Trophoblast cell (in vitro differentiated cells and primary cell): ENCODE results near the gene PRR12.

Experiments used
- DNase-seq, 2 donors: peaks; one replicate each; pipeline ENCODE4 v3.0.0-alpha.2; 2016
- H2AFZ ChIP-seq: 2 replicates; pipeline ENCODE4 v1.6.1; 2013; ENCODE audit warnings: low read length, moderate library complexity, mild to moderate bottlenecking; ENCODE audit not compliant: insufficient read depth, poor library complexity
- H2AK5ac ChIP-seq: 2 replicates; pipeline ENCODE4 v1.6.1; 2013; ENCODE audit warnings: mild to moderate bottlenecking, low read length
- H2BK120ac ChIP-seq: 2 replicates; pipeline ENCODE4 v1.6.1; 2013; ENCODE audit warnings: low read length, mild to moderate bottlenecking, moderate library complexity; ENCODE audit not compliant: insufficient read depth, poor library complexity
- H2BK12ac ChIP-seq: 2 replicates; pipeline ENCODE4 v1.6.1; 2013; ENCODE audit warnings: mild to moderate bottlenecking, low read length, moderate library complexity
- H2BK5ac ChIP-seq: 2 replicates; pipeline ENCODE4 v1.6.1; 2013; ENCODE audit warnings: low read length, low read depth, moderate library complexity, mild to moderate bottlenecking; ENCODE audit not compliant: poor library complexity
- H3K14ac ChIP-seq: 2 replicates; pipeline ENCODE4 v1.6.1; 2013; ENCODE audit warnings: mild to moderate bottlenecking, low read length
- H3K18ac ChIP-seq: 2 replicates; pipeline ENCODE4 v1.6.1; 2013; ENCODE audit warnings: mild to moderate bottlenecking, low read length
- H3K23ac ChIP-seq: 2 replicates; pipeline ENCODE4 v1.6.1; 2013; ENCODE audit warnings: low read length
- H3K27ac ChIP-seq: 2 replicates; pipeline ENCODE4 v1.5.1; 2013; ENCODE audit warnings: low read depth, mild to moderate bottlenecking, inconsistent platforms, low read length, moderate library complexity
- H3K27me3 ChIP-seq: 2 replicates; pipeline ENCODE4 v1.6.1; 2013; ENCODE audit warnings: inconsistent platforms, mild to moderate bottlenecking, low read length, moderate library complexity; ENCODE audit not compliant: insufficient read depth
- H3K36me3 ChIP-seq, 2 experiments: 1 replicate in 1 of 2; 2 replicates in 1 of 2; pipeline ENCODE4 v1.6.1; 2013; ENCODE audit warnings: low read length in 2 of 2, mild to moderate bottlenecking in 2 of 2, moderate library complexity in 1 of 2; ENCODE audit not compliant: insufficient read depth in 2 of 2, control insufficient read depth in 1 of 2
- H3K4ac ChIP-seq: 2 replicates; pipeline ENCODE4 v1.6.1; 2013; ENCODE audit warnings: low read depth, mild to moderate bottlenecking, low read length, moderate library complexity
- H3K4me1 ChIP-seq, 2 experiments: 1 replicate in 1 of 2; 2 replicates in 1 of 2; pipeline ENCODE4 v1.6.1; 2013; ENCODE audit warnings: low read length in 2 of 2, mild to moderate bottlenecking in 2 of 2, moderate library complexity in 1 of 2; ENCODE audit not compliant: insufficient read depth in 2 of 2, control insufficient read depth in 1 of 2
- H3K4me2 ChIP-seq: 2 replicates; pipeline ENCODE4 v1.6.1; 2013; ENCODE audit warnings: inconsistent platforms, mild to moderate bottlenecking, low read length, moderate library complexity
- H3K4me3 ChIP-seq: 2 replicates; pipeline ENCODE4 v1.5.1; 2013; ENCODE audit warnings: mild to moderate bottlenecking, low read depth, low read length, inconsistent platforms
- H3K79me1 ChIP-seq: one replicate; pipeline ENCODE4 v1.6.1; 2013; ENCODE audit warnings: low read length
- H3K79me2 ChIP-seq: 2 replicates; pipeline ENCODE4 v1.6.1; 2013; ENCODE audit warnings: low read length, mild to moderate bottlenecking; ENCODE audit not compliant: control insufficient read depth, insufficient read depth, poor library complexity
- H3K9ac ChIP-seq: 2 replicates; pipeline ENCODE4 v1.6.1; 2013; ENCODE audit warnings: mild to moderate bottlenecking, low read length
- H3K9me3 ChIP-seq: 2 replicates; pipeline ENCODE4 v1.6.1; 2013; ENCODE audit warnings: low read depth, mild to moderate bottlenecking, control low read depth, inconsistent platforms, low read length; ENCODE audit not compliant: insufficient read depth
- H4K12ac ChIP-seq: 2 replicates; pipeline ENCODE4 v1.6.1; 2013; ENCODE audit warnings: low read depth, mild to moderate bottlenecking, low read length, moderate library complexity
- H4K8ac ChIP-seq: 2 replicates; pipeline ENCODE4 v1.6.1; 2013; ENCODE audit warnings: low read depth, mild to moderate bottlenecking, low read length, moderate library complexity
- H4K91ac ChIP-seq: one replicate; pipeline ENCODE4 v1.6.1; 2013; ENCODE audit warnings: low read depth, mild to moderate bottlenecking, low read length, moderate library complexity
- WGBS: extraction: QIAGEN DNeasy Blood & Tissue Kit; methylation state at CpG from one replicate; pipeline ENCODE4 v1.1.7; 2013; ENCODE audit warnings: missing lambda C conversion rate; ENCODE audit not compliant: insufficient read length, insufficient coverage; ENCODE audit errors: extremely low coverage; 5-methylcytosine and 5-hydroxymethylcytosine counted together

PRR12 gene

DNA sequence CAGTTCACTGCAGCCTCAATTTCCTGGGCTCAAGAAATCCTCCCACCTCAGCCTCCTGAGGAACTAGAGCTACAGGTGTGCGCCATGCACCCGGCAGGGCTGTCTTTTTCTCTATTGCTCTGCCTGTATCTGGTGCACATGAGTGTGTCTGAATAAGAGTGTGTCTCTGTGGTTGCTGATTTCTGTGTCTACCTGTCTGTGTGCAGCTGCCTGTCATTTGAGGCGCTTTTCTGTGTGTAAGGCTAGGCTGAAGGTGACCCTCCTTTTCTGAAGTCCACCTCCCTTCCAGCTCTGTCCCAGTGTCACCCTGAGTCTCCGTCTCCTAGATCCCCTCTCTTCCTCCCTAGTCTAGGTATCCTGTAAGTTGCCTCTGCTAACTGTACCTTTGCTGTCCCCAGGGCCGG lies 1.5 kb upstream of the PRR12 start:
- Histone ChIP-seq H4K8ac (peak overlapping the region; percentile 63), H4K91ac (no peak overlapping the region), H3K9me3 (no peaks in the 10 kb centered on the region), H2BK120ac (no peak overlapping the region), H3K4me3 (no peak overlapping the region), H4K12ac (peak overlapping the region; percentile 44), H2BK5ac (no peak overlapping the region), H3K18ac (no peak overlapping the region), H3K14ac (no peak overlapping the region), H3K9ac (no peak overlapping the region), H3K36me3 (peaks cover 3 to 8% of the 10 kb centered on the region in 2 experiments), H3K4me1 (peaks cover 5 to 11% of the 10 kb centered on the region in 2 experiments), H3K4ac (no peak overlapping the region), H3K79me1 (peaks cover 20% of the 10 kb centered on the region), H3K23ac (no peak overlapping the region), H3K4me2 (peak overlapping the region; percentile 1), H2AFZ (no peak overlapping the region), H3K27me3 (no peaks in the 10 kb centered on the region), H3K79me2 (peaks cover 14% of the 10 kb centered on the region), H2AK5ac (peak overlapping the region; percentile 75), H2BK12ac (peak overlapping the region; percentile 34), H3K27ac (no peak overlapping the region)
- DNase-seq = peak in 1 of 2 donors; percentile 27
- WGBS = no CpG with 5 or more reads among the region's 5 CpGs

DNA sequence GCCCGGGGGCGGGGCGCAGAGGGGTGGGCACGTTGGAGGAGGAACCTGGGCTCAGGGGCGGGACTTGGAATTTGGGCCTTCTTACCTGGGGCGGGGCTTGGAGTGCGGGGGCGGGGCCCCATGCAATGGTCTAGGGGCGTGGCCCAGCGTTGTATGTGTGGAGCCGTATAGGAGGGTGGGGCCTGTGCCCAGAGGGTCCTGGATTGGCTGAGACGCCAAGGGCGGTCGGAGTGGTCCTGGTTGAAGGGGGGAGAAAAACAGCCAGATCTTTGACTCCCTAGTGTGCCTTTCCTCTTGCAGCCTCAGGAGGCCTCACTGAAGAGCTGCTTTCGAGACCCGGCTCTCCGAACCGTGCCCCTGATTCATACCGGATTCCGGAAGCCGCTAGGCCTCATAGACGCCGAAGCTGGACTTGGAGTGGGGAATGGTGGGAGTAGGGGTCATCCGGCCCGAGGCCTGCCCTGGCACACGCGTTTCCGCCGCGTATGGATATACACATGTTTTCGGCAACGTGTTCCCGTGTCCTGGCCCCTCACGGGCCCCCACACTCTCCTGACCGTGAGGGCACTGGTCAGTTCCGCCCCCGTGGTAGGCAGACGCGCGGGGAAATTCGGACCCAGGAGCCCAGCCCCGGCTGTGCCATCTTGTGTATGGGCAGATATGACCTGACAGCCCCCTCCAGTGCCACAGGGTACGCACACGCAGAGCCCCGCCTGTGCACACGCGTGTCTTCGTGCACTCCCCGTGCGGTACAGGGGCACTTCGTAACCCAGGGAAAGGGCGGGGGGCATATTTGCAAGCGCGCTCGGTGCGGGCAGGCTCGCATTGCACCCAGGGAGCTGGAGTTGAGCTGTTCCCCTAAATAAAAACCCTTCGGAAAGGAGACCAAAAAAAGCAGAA lies 661 bp upstream of the PRR12 start:
- Histone ChIP-seq H3K23ac (no peak overlapping the region), H4K91ac (peak overlapping the region; percentile 97), H2AFZ (peak overlapping the region; percentile 73), H4K12ac (peak overlapping the region; percentile 99), H3K4me3 (peak overlapping the region; percentile 71), H3K4me1 (peaks cover 5 to 7% of the 10 kb centered on the region in 2 experiments), H2BK5ac (peak overlapping the region; percentile 91), H2BK12ac (peak overlapping the region; percentile 44), H3K4ac (peak overlapping the region; percentile 97), H2BK120ac (peak overlapping the region; percentile 88), H3K79me1 (peaks cover 20% of the 10 kb centered on the region), H3K4me2 (peak overlapping the region; percentile 88), H2AK5ac (peak overlapping the region; percentile 100), H3K27me3 (no peaks in the 10 kb centered on the region), H3K79me2 (peaks cover 14% of the 10 kb centered on the region), H3K9ac (peak overlapping the region; percentile 70), H4K8ac (peak overlapping the region; percentile 97), H3K27ac (peak overlapping the region; percentile 96), H3K14ac (peak overlapping the region; percentile 99), H3K9me3 (no peaks in the 10 kb centered on the region), H3K18ac (peak overlapping the region; percentile 99), H3K36me3 (peaks cover 10 to 15% of the 10 kb centered on the region in 2 experiments)
- peak; percentile 96 for DNase-seq
- WGBS = no CpG with 5 or more reads among the region's 58 CpGs

DNA sequence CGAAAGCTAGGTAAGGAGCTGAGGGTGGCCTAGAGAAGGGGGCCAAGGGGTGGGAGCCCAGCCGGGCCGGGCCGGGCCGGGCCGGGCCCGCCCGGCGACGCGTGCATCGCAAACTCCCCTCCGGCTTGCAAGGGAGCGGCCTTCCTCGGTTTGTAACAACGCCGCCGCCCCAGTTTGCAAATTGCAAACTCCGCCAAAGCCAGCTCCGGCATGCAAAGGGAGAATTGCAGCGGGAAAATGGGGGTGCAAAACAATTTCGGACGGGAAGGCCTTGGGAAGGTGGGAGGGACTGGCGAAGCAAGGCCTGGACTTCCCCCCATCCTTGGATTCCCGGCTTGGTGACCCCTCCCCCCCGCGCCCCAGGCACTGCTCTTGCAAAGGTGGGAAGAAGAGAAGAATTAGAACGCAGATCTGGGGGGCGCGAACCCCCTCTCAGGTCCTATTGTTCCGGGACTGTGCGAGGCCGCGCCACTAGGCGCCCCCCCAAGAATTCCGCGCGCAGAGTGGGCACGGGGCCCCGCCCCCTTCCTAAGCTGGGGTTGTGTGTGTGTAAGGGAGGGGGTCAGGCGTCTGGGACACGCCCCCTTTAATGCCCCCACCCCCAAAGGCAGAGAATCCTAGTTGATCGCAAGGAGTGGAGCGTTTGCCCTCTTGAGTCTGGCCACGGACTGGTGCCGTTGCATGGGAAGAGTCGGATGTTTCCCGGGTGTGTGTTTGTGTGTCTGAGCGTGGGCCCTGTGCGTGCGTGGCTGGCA lies 926 bp downstream of the PRR12 start:
- H2BK5ac ChIP-seq = peak overlapping the region; percentile 85
- no peak overlapping the region for H2AFZ ChIP-seq
- H3K9ac ChIP-seq = peak overlapping the region; percentile 87
- H3K4ac ChIP-seq = peak overlapping the region; percentile 24
- peak overlapping the region; percentile 15 for H3K14ac ChIP-seq
- H3K4me3 ChIP-seq = peak overlapping the region; percentile 84
- peak overlapping the region; percentile 8 for H4K8ac ChIP-seq
- WGBS = no CpG with 5 or more reads among the region's 51 CpGs
- no peaks in the 10 kb centered on the region for H3K9me3 ChIP-seq
- H2AK5ac ChIP-seq = no peak overlapping the region
- H3K4me2 ChIP-seq = peak overlapping the region; percentile 93
- no peak overlapping the region for H2BK120ac ChIP-seq
- H4K12ac ChIP-seq = peak overlapping the region; percentile 68
- H3K18ac ChIP-seq = peak overlapping the region; percentile 4
- H3K4me1 ChIP-seq = peaks cover 5 to 7% of the 10 kb centered on the region in 2 experiments
- H3K79me2 ChIP-seq = peaks cover 14% of the 10 kb centered on the region
- peak overlapping the region; percentile 84 for H3K27ac ChIP-seq
- no peaks in the 10 kb centered on the region for H3K27me3 ChIP-seq
- no peak overlapping the region for H3K23ac ChIP-seq
- peak; percentile 21 to 57 for DNase-seq
- H3K36me3 ChIP-seq = peaks cover 25 to 30% of the 10 kb centered on the region in 2 experiments
- H2BK12ac ChIP-seq = no peak overlapping the region
- H3K79me1 ChIP-seq = peaks cover 20% of the 10 kb centered on the region
- H4K91ac ChIP-seq = peak overlapping the region; percentile 82

DNA sequence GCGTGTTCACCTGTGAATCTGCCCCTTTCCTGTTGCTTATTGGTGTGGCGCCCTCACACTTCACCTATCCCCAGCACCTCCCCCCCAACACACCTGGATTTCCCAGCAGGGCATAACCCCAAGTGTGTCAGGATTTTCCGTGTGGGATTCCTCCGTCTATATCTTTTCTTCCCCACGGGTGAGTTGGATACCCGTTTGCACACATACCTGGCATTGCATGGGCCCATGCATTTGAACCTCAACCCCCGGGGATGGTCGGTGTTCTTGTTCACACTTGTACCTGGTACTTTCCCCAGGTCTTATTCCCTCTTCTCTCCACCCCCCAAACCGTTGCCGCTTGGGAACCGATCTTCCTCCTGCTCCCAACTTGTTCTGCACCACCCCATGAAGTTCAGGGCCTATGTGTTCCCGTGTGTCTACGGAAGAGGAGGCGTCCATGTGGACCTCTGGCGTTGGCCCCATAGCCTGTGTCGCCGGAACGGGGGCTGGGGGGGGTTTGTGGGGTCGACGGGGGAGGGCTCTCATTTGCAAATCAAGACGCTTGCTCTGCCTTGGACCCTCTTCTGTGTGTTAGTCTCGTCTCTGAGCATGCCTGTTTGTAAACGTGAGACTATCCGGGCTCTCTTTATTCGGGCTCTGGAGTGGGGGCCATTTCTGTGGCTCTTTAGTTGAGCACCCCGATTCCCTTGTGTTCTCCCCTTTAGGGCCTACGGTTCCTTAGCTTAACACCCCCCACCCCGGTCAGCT lies 1.7 kb downstream of the PRR12 start:
- Histone ChIP-seq H3K4me3 (peak overlapping the region; percentile 84), H3K18ac (peak overlapping the region; percentile 4), H3K14ac (peak overlapping the region; percentile 10), H4K91ac (peak overlapping the region; percentile 8), H2BK12ac (no peak overlapping the region), H2BK120ac (no peak overlapping the region), H3K23ac (no peak overlapping the region), H3K27ac (peak overlapping the region; percentile 84), H4K12ac (no peak overlapping the region), H3K9ac (peak overlapping the region; percentile 56), H3K79me2 (peaks cover 14% of the 10 kb centered on the region), H3K4me2 (peak overlapping the region; percentile 93), H3K4me1 (peaks cover 5 to 7% of the 10 kb centered on the region in 2 experiments), H2AK5ac (no peak overlapping the region), H2BK5ac (no peak overlapping the region), H4K8ac (no peak overlapping the region), H2AFZ (no peak overlapping the region), H3K27me3 (no peaks in the 10 kb centered on the region), H3K79me1 (peaks cover 20% of the 10 kb centered on the region), H3K36me3 (peaks cover 33 to 37% of the 10 kb centered on the region in 2 experiments), H3K9me3 (no peaks in the 10 kb centered on the region), H3K4ac (peak overlapping the region; percentile 24)
- peak in 1 of 2 donors; percentile 31 for DNase-seq
- WGBS = no CpG with 5 or more reads among the region's 28 CpGs
